CD4-positive, alpha-beta T cell treated with Interleukin-4 for 1 hour (primary cell): ENCODE results near the gene CLMP.

Source experiments
- DNase-seq, 2 donors: peaks; one replicate each; pipeline ENCODE4 v3.0.0-alpha.2; 2020 to 2022

Gene CLMP

GRCh38 chr11:123052901-123053721 is 141.9 kb downstream of the CLMP start:
- DNase-seq = peak; percentile 31 to 70

GRCh38 chr11:123051634-123052033 is 143.4 kb downstream of the CLMP start:
- peak in 1 of 2 donors; percentile 66 for DNase-seq

- DNase-seq = peak in 1 of 2 donors; percentile 56
Measured at GRCh38 chr11:123051146-123051545, 143.9 kb downstream of the CLMP start.

GRCh38 chr11:123047947-123048293 is 147.1 kb downstream of the CLMP start:
- no peak for DNase-seq

- DNase-seq = peak in 1 of 2 donors; percentile 22
Measured at GRCh38 chr11:123047266-123047946, 147.6 kb downstream of the CLMP start.

- DNase-seq = no peak
Measured at GRCh38 chr11:123046473-123047259, 148.4 kb downstream of the CLMP start.

GRCh38 chr11:123045101-123045500 is 149.9 kb downstream of the CLMP start:
- no peak for DNase-seq

- no peak for DNase-seq
Measured at GRCh38 chr11:123041185-123041584, 153.9 kb downstream of the CLMP start.

GRCh38 chr11:123040111-123040432 is 155.0 kb downstream of the CLMP start:
- DNase-seq = no peak

GRCh38 chr11:123035831-123036230 is 159.2 kb downstream of the CLMP start:
- DNase-seq = no peak

GRCh38 chr11:123034597-123034996 is 160.5 kb downstream of the CLMP start:
- DNase-seq = no peak

- DNase-seq = peak in 1 of 2 donors; percentile 26
Measured at GRCh38 chr11:123033895-123034294, 161.2 kb downstream of the CLMP start.

- no peak for DNase-seq
Measured at GRCh38 chr11:123030517-123030916, 164.5 kb downstream of the CLMP start.

- peak; percentile 48 to 51 for DNase-seq
Measured at GRCh38 chr11:123020968-123021367, 174.1 kb downstream of the CLMP start.
